Spleen (tissue), 11 donors: ENCODE results near the gene BHLHA9. TPM values are rescaled to one million over a fixed set of nuclear protein-coding genes. Genes with fewer than 3 reads are reported as not detected.
A peak's percentile ranks its signal among the peaks of the same experiment; 100 is the strongest.

Source experiments
- DNase-seq: peaks from one replicate; pipeline ENCODE4 v3.0.0-alpha.2; 2020
- H3K27ac ChIP-seq, 8 donors: fragments of 200-600 bp; sonication (generic) in 7 of 8; 1 replicate in 4 of 8; 2 replicates in 4 of 8; pipeline versions ENCODE4 v1.5.0 to v1.8.0; 2016 to 2021; ENCODE audit warnings: inconsistent platforms in 4 of 8, mild to moderate bottlenecking in 4 of 8, moderate library complexity in 1 of 8
- H3K27me3 ChIP-seq, 7 donors: fragments of 200-600 bp; sonication (generic) in 6 of 7; replicated peaks in 1 of 7; 1 replicate in 4 of 7; 2 replicates in 3 of 7; pipeline versions ENCODE4 v1.5.0 to v1.8.0; 2016 to 2021; ENCODE audit warnings: inconsistent platforms in 3 of 7, mild to moderate bottlenecking in 1 of 7
- H3K36me3 ChIP-seq, 6 donors: fragments of 200-600 bp; sonication (generic) in 5 of 6; 1 replicate in 4 of 6; 2 replicates in 2 of 6; pipeline versions ENCODE4 v1.5.0 to v1.8.0; 2016 to 2021; ENCODE audit warnings: inconsistent platforms in 2 of 6
- H3K4me1 ChIP-seq, 6 donors: fragments of 200-600 bp; sonication (generic) in 5 of 6; 1 replicate in 3 of 6; 2 replicates in 3 of 6; pipeline versions ENCODE4 v1.5.0 to v1.8.0; 2016 to 2021; ENCODE audit warnings: inconsistent platforms in 3 of 6
- H3K4me3 ChIP-seq, 8 donors: fragments of 200-600 bp; sonication (generic) in 7 of 8; 1 replicate in 4 of 8; 2 replicates in 4 of 8; pipeline versions ENCODE4 v1.5.0 to v1.8.0; 2016 to 2021; ENCODE audit warnings: inconsistent platforms in 4 of 8, mild to moderate bottlenecking in 4 of 8, moderate library complexity in 2 of 8
- H3K9me3 ChIP-seq, 8 donors: fragments of 200-600 bp; sonication (generic) in 7 of 8; 1 replicate in 4 of 8; 2 replicates in 4 of 8; pipeline versions ENCODE4 v1.5.0 to v1.8.0; 2016 to 2021; ENCODE audit warnings: inconsistent platforms in 4 of 8
- POLR2A ChIP-seq, 3 donors: fragments of 450-650 bp; IDR thresholded peaks; one replicate each; pipeline ENCODE4 v1.5.1; 2017; ENCODE audit warnings: antibody characterized with exemption in 3 of 3, mild to moderate bottlenecking in 1 of 3
- POLR2AphosphoS5 ChIP-seq, 3 donors: sonication (generic); formaldehyde crosslinking; IDR thresholded peaks; one replicate each; pipeline ENCODE4 v1.5.1; 2017; ENCODE audit warnings: antibody characterized with exemption in 3 of 3
- WGBS, 5 donors: extraction: QIAGEN DNeasy Blood & Tissue Kit in 3 of 5; methylation state at CpG; one replicate each; pipeline versions ENCODE4 v1.1.5 to v1.1.7; 2013 to 2018; 5-methylcytosine and 5-hydroxymethylcytosine counted together
- intact Hi-C: fragments of 100-400 bp; cut with DNase I; formaldehyde crosslinking; loops from one replicate; pipeline ENCODE4 v1.15.0; 2023; ENCODE audit warnings: low total_unique reads
- polyA plus RNA-seq, 3 donors: library from polyadenylated mRNA; stranded (reverse); fragments of 200-250 nt; gene quantifications; one replicate each; pipeline ENCODE4 v1.2.1, GENCODE V29; 2013
- total RNA-seq, 7 donors: library from RNA; depleted of rRNA in 3 of 7; stranded (reverse); fragments of >200 nt in 3 of 7; fragmentation: NEBNext Ultra II Directional in 4 of 7; extraction: Animal tissue kit (Norgen Biotek cat#: 25700) in 4 of 7; gene quantifications; one replicate each; pipeline versions ENCODE4 v1.1.0 to v1.2.1, GENCODE V29; 2016 to 2021
- TF ChIP-seq, protein P1 (sequence below), 11 experiments: fragments of 200-600 bp in 7 of 11; fragments of 450-650 bp in 4 of 11; sonication (generic) in 4 of 11; IDR thresholded peaks in 8 of 11; conservative IDR thresholded peaks in 3 of 11; 1 replicate in 7 of 11; 2 replicates in 4 of 11; pipeline versions ENCODE4 v1.4.0 to v1.8.0; 2016 to 2021; ENCODE audit warnings: antibody characterized with exemption in 11 of 11, inconsistent platforms in 4 of 11, mild to moderate bottlenecking in 1 of 11
- donor health status: healthy with polysubstance abuse.
- donor health status: DM: no; HTN: no; CAD: no; lungs with moderate emphysema.
- donor health status: DM: no; HTN: no; CAD: no.
- donor health status: Bipolar disorder and iron deficiency.
- donor health status: healthy.
- donor health status: DM: no; HTN: no; CAD: no.
- donor health status: DM: yes; HTN: yes; CAD: no.

The BHLHA9 gene
- total and polyA plus RNA-seq, 10 donors = not detected

DNA sequence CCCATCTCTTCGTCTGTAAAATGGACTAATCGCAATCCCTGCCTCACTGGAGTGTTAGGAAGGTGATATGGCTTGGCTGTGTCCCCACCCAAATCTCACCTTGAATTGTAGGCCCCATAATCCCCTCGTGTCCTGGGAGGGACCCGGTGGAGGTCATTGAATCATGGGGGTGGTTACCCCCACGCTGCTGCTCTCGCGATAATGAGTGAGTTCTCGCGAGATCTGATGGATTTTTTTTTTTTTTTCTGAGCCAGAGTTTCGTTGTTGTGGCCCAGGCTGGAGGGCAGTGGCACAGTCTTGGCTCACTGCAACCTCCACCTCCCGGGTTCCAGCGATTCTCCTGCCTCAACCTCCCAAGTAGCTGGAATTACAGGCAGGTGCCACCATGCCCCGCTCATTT lies 20.4 kb downstream of the BHLHA9 start:
- intact Hi-C loops = no loop called here
- H3K27me3 ChIP-seq = no peaks in the 10 kb centered on the region
- WGBS, 5 donors = 92 to 96% (median 94%) methylated on average over 13 of the region's 13 CpGs

DNA sequence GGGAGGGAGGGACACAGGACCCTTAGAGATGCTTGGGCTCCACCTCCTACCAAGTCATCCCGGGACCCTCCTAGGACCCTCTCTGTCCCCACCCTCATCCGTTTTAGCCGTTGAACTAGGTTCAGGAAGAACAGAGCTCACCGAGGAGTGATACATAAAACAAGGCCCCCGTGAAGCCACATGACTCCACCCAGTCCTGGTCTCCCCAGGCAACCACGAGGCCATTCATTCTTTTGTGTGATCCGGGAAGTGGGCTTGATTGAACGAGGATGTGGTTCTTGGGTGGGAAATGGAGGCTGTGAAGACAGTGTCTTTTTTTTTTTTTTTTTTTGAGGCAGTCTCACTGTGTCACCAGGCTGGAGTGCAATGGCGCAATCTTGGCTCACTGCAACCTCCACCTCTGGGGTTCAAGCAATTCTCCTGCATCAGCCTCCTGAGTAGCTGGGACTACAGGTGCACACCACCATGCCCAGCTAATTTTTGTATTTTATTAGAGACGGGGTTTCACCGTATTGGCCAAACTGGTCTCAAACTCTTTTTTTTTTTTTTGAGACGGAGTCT lies 24.0 kb downstream of the BHLHA9 start:
- peaks cover 0 to 23% (median 14%) of the 10 kb centered on the region in 7 donors for H3K27me3 ChIP-seq
- peak; percentile 86 for DNase-seq
- intact Hi-C loops = no loop called here

More for the DNA sequence above, 20.4 kb downstream of the BHLHA9 start:
- Histone ChIP-seq H3K27ac (no peak overlapping the region), H3K36me3 (no peaks in the 10 kb centered on the region), H3K4me1 (peaks cover 0 to 22% (median 16%) of the 10 kb centered on the region in 6 donors), H3K4me3 (no peak overlapping the region), H3K9me3 (no peaks in the 10 kb centered on the region)
- TF ChIP-seq, protein P1, sequence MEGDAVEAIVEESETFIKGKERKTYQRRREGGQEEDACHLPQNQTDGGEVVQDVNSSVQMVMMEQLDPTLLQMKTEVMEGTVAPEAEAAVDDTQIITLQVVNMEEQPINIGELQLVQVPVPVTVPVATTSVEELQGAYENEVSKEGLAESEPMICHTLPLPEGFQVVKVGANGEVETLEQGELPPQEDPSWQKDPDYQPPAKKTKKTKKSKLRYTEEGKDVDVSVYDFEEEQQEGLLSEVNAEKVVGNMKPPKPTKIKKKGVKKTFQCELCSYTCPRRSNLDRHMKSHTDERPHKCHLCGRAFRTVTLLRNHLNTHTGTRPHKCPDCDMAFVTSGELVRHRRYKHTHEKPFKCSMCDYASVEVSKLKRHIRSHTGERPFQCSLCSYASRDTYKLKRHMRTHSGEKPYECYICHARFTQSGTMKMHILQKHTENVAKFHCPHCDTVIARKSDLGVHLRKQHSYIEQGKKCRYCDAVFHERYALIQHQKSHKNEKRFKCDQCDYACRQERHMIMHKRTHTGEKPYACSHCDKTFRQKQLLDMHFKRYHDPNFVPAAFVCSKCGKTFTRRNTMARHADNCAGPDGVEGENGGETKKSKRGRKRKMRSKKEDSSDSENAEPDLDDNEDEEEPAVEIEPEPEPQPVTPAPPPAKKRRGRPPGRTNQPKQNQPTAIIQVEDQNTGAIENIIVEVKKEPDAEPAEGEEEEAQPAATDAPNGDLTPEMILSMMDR (IDR thresholded peaks at IDR 0.05 in 8 of 11, conservative IDR thresholded peaks at IDR 0.05 in 3 of 11) = no peak
- TF ChIP-seq POLR2A (IDR thresholded peaks at IDR 0.05) (no peak), POLR2AphosphoS5 (IDR thresholded peaks at IDR 0.05) (no peak)
- DNase-seq = no peak

DNA sequence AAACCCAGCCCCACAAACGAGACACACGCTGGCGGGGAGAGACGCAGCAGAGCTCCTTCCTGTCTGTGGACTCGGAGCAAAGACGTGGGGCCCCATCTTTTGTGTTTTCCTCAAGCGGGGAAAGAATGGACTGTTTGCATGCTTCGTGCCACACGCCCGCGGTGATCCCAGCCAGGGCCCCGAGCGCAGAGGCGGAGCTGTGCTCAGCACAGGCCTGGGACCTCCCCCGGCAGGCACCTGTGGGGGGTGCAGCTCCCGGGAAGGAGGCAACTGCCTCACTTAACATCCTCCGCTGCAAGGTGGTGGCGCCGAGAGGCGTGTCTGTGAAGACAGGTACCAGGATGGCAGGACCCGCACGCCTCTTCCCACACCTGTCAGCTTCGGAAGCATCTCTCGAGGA lies 28.4 kb downstream of the BHLHA9 start:
- Histone ChIP-seq H3K9me3 (no peaks in the 10 kb centered on the region), H3K36me3 (no peaks in the 10 kb centered on the region), H3K4me1 (peaks cover 0 to 44% (median 29%) of the 10 kb centered on the region in 6 donors), H3K4me3 (peak overlapping the region in 1 of 8 donors; percentile 36), H3K27me3 (peaks cover 0 to 57% (median 14%) of the 10 kb centered on the region in 7 donors), H3K27ac (no peak overlapping the region)
- DNase-seq = no peak
- 0 to 20% (median 17%) methylated on average over 6 to 24 of the region's 24 CpGs for WGBS, 5 donors
- intact Hi-C loops = no loop called here
- TF ChIP-seq, protein P1 (IDR thresholded peaks at IDR 0.05 in 8 of 11, conservative IDR thresholded peaks at IDR 0.05 in 3 of 11) = no peak
- no peak for TF ChIP-seq POLR2AphosphoS5 (IDR thresholded peaks at IDR 0.05)

More for the DNA sequence above, 24.0 kb downstream of the BHLHA9 start:
- Histone ChIP-seq H3K27ac (peak overlapping the region in 3 of 8 donors; percentile 27 to 39 (median 28)), H3K9me3 (no peaks in the 10 kb centered on the region), H3K36me3 (no peaks in the 10 kb centered on the region), H3K4me1 (peaks cover 0 to 43% (median 29%) of the 10 kb centered on the region in 6 donors), H3K4me3 (no peak overlapping the region)
- TF ChIP-seq POLR2AphosphoS5 (IDR thresholded peaks at IDR 0.05) = peak in 1 of 3 donors; percentile 20
- TF ChIP-seq, protein P1 (IDR thresholded peaks at IDR 0.05 in 8 of 11, conservative IDR thresholded peaks at IDR 0.05 in 3 of 11) = no peak
- WGBS, 5 donors = 31 to 63% (median 43%) methylated on average over 11 to 12 of the region's 12 CpGs

DNA sequence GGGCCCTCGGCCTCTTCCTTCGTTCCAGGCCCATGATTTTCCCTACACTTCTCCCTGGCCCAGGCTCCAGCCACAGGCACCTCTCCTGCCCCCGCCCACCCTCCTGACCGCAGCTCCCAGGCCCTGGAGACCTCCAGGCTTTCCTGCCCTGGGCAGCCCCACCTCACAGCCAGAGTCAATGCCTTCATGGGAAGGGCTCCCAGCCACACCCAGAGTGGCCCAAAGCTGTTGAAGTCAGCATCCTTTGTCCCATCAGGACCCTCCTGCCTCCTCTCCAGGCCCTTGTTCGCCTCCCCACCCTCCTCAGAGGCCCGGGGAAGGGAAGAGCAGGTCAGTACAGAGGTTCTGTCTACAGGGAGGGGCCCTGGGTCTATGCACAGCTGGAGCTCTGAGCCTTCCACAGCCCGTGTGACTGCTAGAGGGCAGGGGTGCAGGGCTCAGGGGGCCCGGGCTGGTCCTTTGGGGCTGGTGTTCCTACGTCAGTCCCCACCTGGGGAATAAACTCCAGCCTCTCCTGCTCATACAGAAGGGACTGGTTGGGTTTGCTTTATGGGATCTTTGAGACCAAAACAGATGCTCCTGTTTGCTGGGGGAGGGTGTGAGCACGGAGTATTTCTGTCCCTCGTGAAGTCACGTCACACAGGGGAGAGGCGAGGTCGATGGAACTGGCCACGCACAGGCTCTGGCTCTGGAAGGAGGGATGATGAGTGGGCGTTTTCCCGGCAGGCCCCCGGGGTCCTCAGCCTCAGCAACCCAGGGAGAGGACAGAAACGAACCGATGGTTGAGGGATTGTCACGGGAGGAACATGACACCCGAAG lies 29.5 kb downstream of the BHLHA9 start:
- intact Hi-C loops = no loop called here
- no peaks in the 10 kb centered on the region for H3K9me3 ChIP-seq
- no peak for DNase-seq
- H3K4me1 ChIP-seq = peaks cover 0 to 33% (median 20%) of the 10 kb centered on the region in 6 donors
- WGBS, 5 donors = 76 to 85% (median 82%) methylated on average over 21 to 22 of the region's 22 CpGs
- no peak for TF ChIP-seq POLR2A (IDR thresholded peaks at IDR 0.05)
- TF ChIP-seq, protein P1 (IDR thresholded peaks at IDR 0.05 in 8 of 11, conservative IDR thresholded peaks at IDR 0.05 in 3 of 11) = no peak
- no peak for TF ChIP-seq POLR2AphosphoS5 (IDR thresholded peaks at IDR 0.05)
- peaks cover 0 to 63% (median 14%) of the 10 kb centered on the region in 7 donors for H3K27me3 ChIP-seq
- H3K4me3 ChIP-seq = no peak overlapping the region
- H3K36me3 ChIP-seq = no peaks in the 10 kb centered on the region
- no peak overlapping the region for H3K27ac ChIP-seq
